Measurements from ENCODE around the gene MAP3K3.

MAP3K3 gene

DNA sequence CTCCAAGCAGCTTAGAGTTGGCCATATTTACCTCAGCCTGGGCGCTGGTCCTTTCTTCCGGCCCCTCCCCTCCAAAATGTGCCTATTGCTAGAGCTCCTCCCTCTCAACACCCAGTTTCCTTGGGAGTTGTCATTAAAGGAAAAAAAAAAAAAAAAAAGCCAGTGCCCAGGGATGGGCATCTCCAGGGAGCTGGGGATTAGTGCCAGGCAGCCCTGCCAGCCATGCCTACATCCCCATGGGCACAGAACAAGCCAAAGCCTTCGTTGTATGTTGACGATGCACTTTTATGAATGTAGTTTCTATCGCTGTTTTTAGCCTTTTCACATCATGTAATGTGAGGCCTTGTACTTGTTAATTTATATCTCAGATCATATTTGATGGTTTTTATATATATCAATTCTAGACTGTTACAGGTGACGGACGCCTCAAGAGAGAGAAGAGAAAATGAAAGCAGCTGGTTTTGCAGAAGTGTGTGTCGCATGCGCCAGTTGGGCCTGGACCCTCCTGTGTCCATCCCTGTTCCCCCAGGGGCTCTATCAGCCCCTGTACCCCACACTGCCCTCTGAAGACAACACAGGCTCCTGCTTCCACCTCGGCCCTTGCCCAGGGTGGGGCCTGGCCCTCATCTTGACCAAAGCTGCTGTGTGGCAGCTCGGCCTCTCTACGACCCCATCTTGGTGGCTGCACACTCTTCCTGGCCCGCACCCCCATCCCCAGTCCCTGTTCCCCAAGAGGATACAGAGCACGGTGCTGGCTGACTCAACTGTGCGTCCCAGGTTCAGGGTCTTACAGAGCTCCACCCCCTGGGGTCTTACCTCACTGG is 72.9 kb downstream of the MAP3K3 start:
- no peak for TF ChIP-seq ZBTB7A (IDR thresholded peaks at IDR 0.05; ENCODE audit: low read depth)
- no peak for TF ChIP-seq TEAD4 (IDR thresholded peaks at IDR 0.05)
- TF ChIP-seq RAD21 (IDR thresholded peaks at IDR 0.05; ENCODE audit: low read depth): no peak
- TF ChIP-seq CEBPB (IDR thresholded peaks at IDR 0.05): no peak
- no peak for TF ChIP-seq REST (IDR thresholded peaks at IDR 0.05; ENCODE audit: low read depth)

DNA sequence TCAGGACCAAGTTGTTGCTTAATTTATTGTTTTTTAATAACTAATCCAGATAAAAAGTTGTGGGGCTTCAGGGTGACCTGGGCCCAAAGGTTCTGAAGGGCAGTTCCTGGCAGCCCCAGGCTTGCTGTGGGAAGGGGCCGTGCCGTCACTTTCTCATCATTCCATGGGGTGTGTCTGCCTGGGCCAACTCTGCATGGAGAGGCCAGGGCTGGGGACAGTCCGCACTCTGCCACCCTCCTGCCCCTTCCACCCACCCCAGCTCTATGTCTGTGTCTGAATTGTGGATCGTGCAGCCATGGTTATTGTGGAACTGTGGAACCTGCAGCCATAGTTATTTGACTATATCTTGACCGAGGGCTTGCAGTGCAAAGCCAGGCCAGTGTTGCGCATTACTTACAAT is 73.7 kb downstream of the MAP3K3 start:
- no peak for TF ChIP-seq TAF1 (IDR thresholded peaks at IDR 0.05; ENCODE audit: low read depth)
- TF ChIP-seq CREB1 (IDR thresholded peaks at IDR 0.05; ENCODE audit: low read depth): no peak
- TF ChIP-seq ZBTB7A (IDR thresholded peaks at IDR 0.05; ENCODE audit: low read depth): no peak
- no peak for TF ChIP-seq CEBPB (IDR thresholded peaks at IDR 0.05)
- no peak for TF ChIP-seq YY1 (IDR thresholded peaks at IDR 0.05; ENCODE audit: low read depth)
- no peak for TF ChIP-seq TCF12 (IDR thresholded peaks at IDR 0.05; ENCODE audit: low read depth)
- TF ChIP-seq, protein P1, sequence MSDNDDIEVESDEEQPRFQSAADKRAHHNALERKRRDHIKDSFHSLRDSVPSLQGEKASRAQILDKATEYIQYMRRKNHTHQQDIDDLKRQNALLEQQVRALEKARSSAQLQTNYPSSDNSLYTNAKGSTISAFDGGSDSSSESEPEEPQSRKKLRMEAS (IDR thresholded peaks at IDR 0.05): no peak
- no peak for TF ChIP-seq NFIC (IDR thresholded peaks at IDR 0.05)
- TF ChIP-seq TEAD4 (IDR thresholded peaks at IDR 0.05): no peak
- TF ChIP-seq RAD21 (IDR thresholded peaks at IDR 0.05; ENCODE audit: low read depth): no peak

DNA sequence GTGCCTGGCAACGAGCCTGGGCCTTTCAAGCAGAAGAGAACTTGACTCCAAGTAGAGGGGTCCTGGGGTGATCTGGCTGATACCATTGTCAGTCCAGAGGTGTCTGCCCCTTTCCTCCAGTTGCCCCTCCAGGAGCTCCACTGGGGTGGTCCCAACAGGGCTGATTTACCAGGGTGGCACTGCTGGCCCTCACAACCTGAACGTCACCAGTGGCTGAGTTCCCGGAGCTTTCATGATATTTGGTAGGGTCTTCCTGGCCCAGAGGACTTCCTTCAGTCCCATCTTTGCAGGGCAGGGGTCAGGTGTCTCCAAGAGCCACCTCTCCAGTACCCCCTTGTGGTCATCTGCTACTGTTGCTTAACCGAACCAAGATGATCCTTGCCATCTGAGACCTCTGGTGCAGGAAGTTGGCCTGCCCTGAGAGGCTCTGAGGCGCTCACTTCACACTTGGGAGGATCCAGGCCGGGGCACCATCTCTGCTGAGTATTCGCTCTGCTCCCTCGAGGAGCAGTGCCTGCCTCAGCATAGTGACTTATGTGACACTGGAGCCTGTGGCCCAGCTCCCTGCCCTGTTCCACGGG is 74.3 kb downstream of the MAP3K3 start:
- TF ChIP-seq TEAD4 (IDR thresholded peaks at IDR 0.05) (no peak), RAD21 (IDR thresholded peaks at IDR 0.05; ENCODE audit: low read depth) (peak; percentile 34; the same call in 1 of the 2 replicates)

GRCh38 chr17:63697341-63698286 is 75.4 kb downstream of the MAP3K3 start:
- no peak for TF ChIP-seq CREB1 (IDR thresholded peaks at IDR 0.05; ENCODE audit: low read depth)
- TF ChIP-seq RAD21 (IDR thresholded peaks at IDR 0.05; ENCODE audit: low read depth): peak; percentile 56
- TF ChIP-seq ZBTB7A (IDR thresholded peaks at IDR 0.05; ENCODE audit: low read depth): no peak
- no peak for TF ChIP-seq NFIC (IDR thresholded peaks at IDR 0.05)

DNA sequence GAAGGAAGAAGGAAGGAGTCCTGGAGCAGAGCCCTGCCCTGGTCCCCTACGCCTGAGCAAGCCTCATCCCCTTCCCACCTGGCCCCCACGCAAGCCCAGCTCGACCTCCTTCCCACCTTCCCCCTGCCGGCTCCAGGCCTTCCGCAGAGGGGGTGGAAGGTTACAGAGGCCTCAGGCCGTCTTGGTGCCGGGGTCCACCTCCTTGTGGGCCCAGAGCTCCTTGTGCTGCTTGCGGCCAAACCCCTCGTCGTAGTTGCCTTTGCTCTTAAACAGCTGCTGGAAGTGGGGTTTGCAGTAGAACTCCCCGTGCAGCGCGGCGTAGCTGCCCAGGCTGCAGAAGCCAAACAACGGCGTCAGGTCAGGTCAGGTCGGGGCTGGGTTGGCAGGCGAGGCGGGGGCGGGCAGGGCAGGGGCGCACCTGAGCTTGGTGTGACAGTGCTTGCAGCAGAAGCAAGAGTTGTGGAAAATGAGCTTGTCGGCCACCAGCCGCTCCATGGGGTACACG is 76.2 kb downstream of the MAP3K3 start:
- TF ChIP-seq CREB1 (IDR thresholded peaks at IDR 0.05; ENCODE audit: low read depth) (no peak), TCF12 (IDR thresholded peaks at IDR 0.05; ENCODE audit: low read depth) (no peak), EGR1 (IDR thresholded peaks at IDR 0.05) (no peak), RAD21 (IDR thresholded peaks at IDR 0.05; ENCODE audit: low read depth) (no peak), YY1 (IDR thresholded peaks at IDR 0.05; ENCODE audit: low read depth) (no peak), CEBPB (IDR thresholded peaks at IDR 0.05) (no peak), TAF1 (IDR thresholded peaks at IDR 0.05; ENCODE audit: low read depth) (no peak), ZBTB7A (IDR thresholded peaks at IDR 0.05; ENCODE audit: low read depth) (no peak), NFIC (IDR thresholded peaks at IDR 0.05) (no peak), REST (IDR thresholded peaks at IDR 0.05; ENCODE audit: low read depth) (no peak), TEAD4 (IDR thresholded peaks at IDR 0.05) (no peak), EP300 (IDR thresholded peaks at IDR 0.05; ENCODE audit: borderline replicate concordance) (no peak)
- TF ChIP-seq, protein P2, sequence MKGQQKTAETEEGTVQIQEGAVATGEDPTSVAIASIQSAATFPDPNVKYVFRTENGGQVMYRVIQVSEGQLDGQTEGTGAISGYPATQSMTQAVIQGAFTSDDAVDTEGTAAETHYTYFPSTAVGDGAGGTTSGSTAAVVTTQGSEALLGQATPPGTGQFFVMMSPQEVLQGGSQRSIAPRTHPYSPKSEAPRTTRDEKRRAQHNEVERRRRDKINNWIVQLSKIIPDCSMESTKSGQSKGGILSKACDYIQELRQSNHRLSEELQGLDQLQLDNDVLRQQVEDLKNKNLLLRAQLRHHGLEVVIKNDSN (IDR thresholded peaks at IDR 0.05): no peak
- TF ChIP-seq, protein P1 (IDR thresholded peaks at IDR 0.05): no peak
